ENCODE measurements around the gene FER1L5. TPM values are rescaled to one million over a fixed set of nuclear protein-coding genes. Genes with fewer than 3 reads are reported as not detected.
A peak's percentile ranks its signal among the peaks of the same experiment; 100 is the strongest.

FER1L5 gene
- polyA plus RNA-seq, 1 of the 3 experiments (the other 2 are of a cell fraction) = 0.02 TPM

DNA sequence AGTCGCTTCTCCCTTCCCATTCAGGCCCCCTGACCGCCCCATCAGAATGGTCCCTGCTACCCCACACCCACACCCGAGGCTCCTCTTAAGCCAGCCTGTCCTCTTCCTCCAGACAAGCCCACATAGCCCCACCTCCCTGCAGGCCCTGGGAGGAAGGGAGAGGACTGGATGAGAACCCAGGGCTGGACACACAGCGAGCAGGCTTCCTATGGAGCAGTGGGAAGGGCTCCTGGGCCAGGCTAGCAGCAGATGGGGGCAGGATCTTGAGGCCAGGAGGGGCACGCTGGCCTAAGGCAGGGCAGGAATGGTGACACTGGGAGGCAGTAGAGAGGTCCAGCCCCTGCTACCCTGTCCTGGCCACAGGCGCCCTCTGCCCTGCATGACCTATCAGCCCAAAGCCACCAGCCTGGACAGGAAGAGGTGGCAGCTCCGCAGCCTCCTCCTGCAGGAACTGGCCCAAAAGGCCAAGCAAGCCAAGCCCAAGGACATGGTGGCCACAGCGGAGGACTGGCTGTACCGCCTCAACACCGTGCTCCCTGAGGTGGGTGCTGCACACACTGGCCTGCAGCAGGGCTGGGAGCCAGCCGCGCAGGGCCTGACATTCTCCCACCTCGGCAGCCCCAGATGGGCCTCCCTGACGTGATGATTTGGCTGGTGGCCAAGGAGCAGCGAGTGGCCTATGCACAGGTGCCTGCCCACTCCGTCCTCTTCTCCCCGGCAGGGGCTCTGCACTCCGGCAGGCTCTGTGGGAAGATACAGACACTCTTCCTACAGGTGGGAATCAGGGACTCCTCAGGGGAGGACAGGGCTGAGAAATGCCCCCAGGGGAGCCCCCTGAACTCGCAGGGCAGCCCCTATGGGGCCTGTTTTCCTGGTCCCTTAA, 43.3 kb downstream of the FER1L5 start:
- Histone ChIP-seq H3K79me2 (ENCODE audit: insufficient read depth) (no peaks in the 10 kb centered on the region), H3K27me3 (ENCODE audit: insufficient read depth) (no peaks in the 10 kb centered on the region), H3K4me2 (no peak overlapping the region), H4K20me1 (ENCODE audit: insufficient read depth) (no peaks in the 10 kb centered on the region), H3K9me2 (no peaks in the 10 kb centered on the region), H3K27ac (ENCODE audit: low read depth in 2 of 2, low read length in 1 of 2) (peak overlapping the region in 1 of 2 experiments; percentile 50; a peak in 1 of 4 replicates), H3K4me3 (ENCODE audit: low read depth in 2 of 2, low read length in 1 of 2) (no peak overlapping the region), H3K9ac (no peak overlapping the region), H3K4me1 (ENCODE audit: control insufficient read depth in 1 of 2, insufficient read depth in 2 of 2, low read depth in 1 of 2, low read length in 1 of 2) (peaks cover 0 to 17% of the 10 kb centered on the region in 2 experiments; a peak in 1 of 4 replicates), H3K36me3 (replicated peaks in 1 of 2; ENCODE audit: control insufficient read depth in 1 of 2, insufficient read depth in 2 of 2, low read length in 1 of 2) (no peaks in the 10 kb centered on the region), H2AFZ (ENCODE audit: low read depth) (no peak overlapping the region), H3K9me3 (no peaks in the 10 kb centered on the region), H3F3A (replicated peaks; ENCODE audit: insufficient read depth) (no peaks in the 10 kb centered on the region)
- peak; percentile 17 for TF ChIP-seq CHD2 (IDR thresholded peaks at IDR 0.05; ENCODE audit: low read length, partially characterized antibody)
- TF ChIP-seq ELF1 (IDR thresholded peaks at IDR 0.05) = no peak
- no peak for TF ChIP-seq RXRA (IDR thresholded peaks at IDR 0.05; ENCODE audit: borderline replicate concordance, low read depth)
- TF ChIP-seq, protein P1, sequence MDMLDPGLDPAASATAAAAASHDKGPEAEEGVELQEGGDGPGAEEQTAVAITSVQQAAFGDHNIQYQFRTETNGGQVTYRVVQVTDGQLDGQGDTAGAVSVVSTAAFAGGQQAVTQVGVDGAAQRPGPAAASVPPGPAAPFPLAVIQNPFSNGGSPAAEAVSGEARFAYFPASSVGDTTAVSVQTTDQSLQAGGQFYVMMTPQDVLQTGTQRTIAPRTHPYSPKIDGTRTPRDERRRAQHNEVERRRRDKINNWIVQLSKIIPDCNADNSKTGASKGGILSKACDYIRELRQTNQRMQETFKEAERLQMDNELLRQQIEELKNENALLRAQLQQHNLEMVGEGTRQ (IDR thresholded peaks at IDR 0.05; ENCODE audit: borderline replicate concordance, low read depth, low read length) = no peak
- no peak for TF ChIP-seq MEF2A (IDR thresholded peaks at IDR 0.05; ENCODE audit: borderline replicate concordance, low read depth)
- no peak for TF ChIP-seq TCF12 (IDR thresholded peaks at IDR 0.05)
- TF ChIP-seq, protein P2, sequence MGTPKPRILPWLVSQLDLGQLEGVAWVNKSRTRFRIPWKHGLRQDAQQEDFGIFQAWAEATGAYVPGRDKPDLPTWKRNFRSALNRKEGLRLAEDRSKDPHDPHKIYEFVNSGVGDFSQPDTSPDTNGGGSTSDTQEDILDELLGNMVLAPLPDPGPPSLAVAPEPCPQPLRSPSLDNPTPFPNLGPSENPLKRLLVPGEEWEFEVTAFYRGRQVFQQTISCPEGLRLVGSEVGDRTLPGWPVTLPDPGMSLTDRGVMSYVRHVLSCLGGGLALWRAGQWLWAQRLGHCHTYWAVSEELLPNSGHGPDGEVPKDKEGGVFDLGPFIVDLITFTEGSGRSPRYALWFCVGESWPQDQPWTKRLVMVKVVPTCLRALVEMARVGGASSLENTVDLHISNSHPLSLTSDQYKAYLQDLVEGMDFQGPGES (IDR thresholded peaks at IDR 0.05; ENCODE audit: low read depth, low read length) = no peak
- no peak for TF ChIP-seq NRF1 (IDR thresholded peaks at IDR 0.05; ENCODE audit: low read depth, low read length)
- peak; percentile 84 for DNase-seq
- WGBS (ENCODE audit: low lambda C conversion rate) = 75% methylated on average over 7 of the region's 19 CpGs
- CTCF ChIA-PET = interaction anchor here (1.2 kb wide), 1 partner anchor 10 kb away, joined by 4 read pairs; no protein-coding TSS in a partner anchor
- POLR2A ChIA-PET = no interaction called here

DNA sequence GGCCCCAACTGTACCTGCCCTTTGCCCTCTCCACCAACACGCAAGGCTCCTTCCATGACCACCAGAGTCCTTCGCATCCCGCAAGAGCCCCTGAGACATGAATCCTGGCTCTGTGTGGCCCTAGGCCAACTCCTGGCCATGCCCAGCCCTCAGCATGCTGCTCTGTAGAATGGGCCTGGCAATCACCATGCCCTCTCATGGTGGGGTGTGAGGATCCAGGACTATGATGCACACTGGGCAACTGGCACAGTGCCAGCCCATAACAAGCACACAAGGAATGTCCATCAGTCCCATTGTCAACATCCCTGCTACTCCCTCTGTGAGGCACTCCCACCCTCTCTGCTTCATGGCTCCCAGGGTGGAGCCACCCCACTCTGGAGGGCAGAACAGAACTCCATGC, 44.7 kb downstream of the FER1L5 start:
- no peaks in the 10 kb centered on the region for H3K9me3 ChIP-seq
- H3K9ac ChIP-seq = no peak overlapping the region
- H3K4me3 ChIP-seq (ENCODE audit: low read depth in 2 of 2, low read length in 1 of 2) = no peak overlapping the region
- no peaks in the 10 kb centered on the region for H3K9me2 ChIP-seq
- H2AFZ ChIP-seq (ENCODE audit: low read depth) = no peak overlapping the region
- H3K27ac ChIP-seq (ENCODE audit: low read depth in 2 of 2, low read length in 1 of 2) = no peak overlapping the region
- no peak for DNase-seq
- H4K20me1 ChIP-seq (ENCODE audit: insufficient read depth) = no peaks in the 10 kb centered on the region
- no peaks in the 10 kb centered on the region for H3F3A ChIP-seq (replicated peaks; ENCODE audit: insufficient read depth)
- no peaks in the 10 kb centered on the region for H3K36me3 ChIP-seq (replicated peaks in 1 of 2; ENCODE audit: control insufficient read depth in 1 of 2, insufficient read depth in 2 of 2, low read length in 1 of 2)
- whole genome bisulfite sequencing (ENCODE audit: low lambda C conversion rate) = 100% methylated on average over 3 of the region's 3 CpGs
- no peaks in the 10 kb centered on the region for H3K79me2 ChIP-seq (ENCODE audit: insufficient read depth)
- POLR2A ChIA-PET = no interaction called here
- CTCF ChIA-PET = interaction anchor here (1.2 kb wide), 1 partner anchor 129 kb away, joined by 3 read pairs; the partner anchor contains the start of gene CNNM3
- H3K4me1 ChIP-seq (ENCODE audit: control insufficient read depth in 1 of 2, insufficient read depth in 2 of 2, low read depth in 1 of 2, low read length in 1 of 2) = peaks cover 0 to 24% of the 10 kb centered on the region in 2 experiments; a peak in 1 of 4 replicates
- no peak overlapping the region for H3K4me2 ChIP-seq
- H3K27me3 ChIP-seq (ENCODE audit: insufficient read depth) = no peaks in the 10 kb centered on the region
- TF ChIP-seq, protein P3, sequence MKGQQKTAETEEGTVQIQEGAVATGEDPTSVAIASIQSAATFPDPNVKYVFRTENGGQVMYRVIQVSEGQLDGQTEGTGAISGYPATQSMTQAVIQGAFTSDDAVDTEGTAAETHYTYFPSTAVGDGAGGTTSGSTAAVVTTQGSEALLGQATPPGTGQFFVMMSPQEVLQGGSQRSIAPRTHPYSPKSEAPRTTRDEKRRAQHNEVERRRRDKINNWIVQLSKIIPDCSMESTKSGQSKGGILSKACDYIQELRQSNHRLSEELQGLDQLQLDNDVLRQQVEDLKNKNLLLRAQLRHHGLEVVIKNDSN (IDR thresholded peaks at IDR 0.05; ENCODE audit: borderline replicate concordance, low read depth) = no peak
- TF ChIP-seq, protein P4, sequence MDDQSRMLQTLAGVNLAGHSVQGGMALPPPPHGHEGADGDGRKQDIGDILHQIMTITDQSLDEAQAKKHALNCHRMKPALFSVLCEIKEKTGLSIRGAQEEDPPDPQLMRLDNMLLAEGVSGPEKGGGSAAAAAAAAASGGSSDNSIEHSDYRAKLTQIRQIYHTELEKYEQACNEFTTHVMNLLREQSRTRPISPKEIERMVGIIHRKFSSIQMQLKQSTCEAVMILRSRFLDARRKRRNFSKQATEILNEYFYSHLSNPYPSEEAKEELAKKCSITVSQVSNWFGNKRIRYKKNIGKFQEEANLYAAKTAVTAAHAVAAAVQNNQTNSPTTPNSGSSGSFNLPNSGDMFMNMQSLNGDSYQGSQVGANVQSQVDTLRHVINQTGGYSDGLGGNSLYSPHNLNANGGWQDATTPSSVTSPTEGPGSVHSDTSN (IDR thresholded peaks at IDR 0.05) = no peak
